Neural cell (in vitro differentiated cells): ENCODE data around the gene NAT9. TPM values are rescaled to one million over a fixed set of nuclear protein-coding genes. Genes with fewer than 3 reads are reported as not detected.

ENCODE experiments used
- H2AFZ ChIP-seq: fragments of 200-600, 300-800 bp; sonication (generic), shearing (Covaris generic); 2 replicates; pipeline ENCODE4 v1.6.0; 2014; ENCODE audit warnings: low read depth, mild to moderate bottlenecking, antibody characterized with exemption, low read length, moderate library complexity
- H3F3A ChIP-seq: fragments of 200-600 bp; shearing (Covaris generic); 2 replicates; pipeline ENCODE4 v1.6.1; 2016; ENCODE audit warnings: mild to moderate bottlenecking, moderate library complexity, mixed read lengths, antibody characterized with exemption, low read length; ENCODE audit not compliant: insufficient read depth, poor library complexity, severe bottlenecking
- H3K27ac ChIP-seq: fragments of 200-600, 300-800 bp; sonication (generic), shearing (Covaris generic); 2 replicates; pipeline ENCODE4 v1.5.1; 2014; ENCODE audit warnings: mild to moderate bottlenecking, low read length, moderate library complexity
- H3K27me3 ChIP-seq: fragments of 300-800, 200-600 bp; sonication (generic), shearing (Covaris generic); 2 replicates; pipeline ENCODE4 v1.6.0; 2014; ENCODE audit warnings: mild to moderate bottlenecking, low read depth, low read length, moderate library complexity; ENCODE audit not compliant: insufficient read depth
- H3K36me3 ChIP-seq: fragments of 300-800, 200-600 bp; sonication (generic), shearing (Covaris generic); 2 replicates; pipeline ENCODE4 v1.5.1; 2014; ENCODE audit warnings: mild to moderate bottlenecking, antibody characterized with exemption, low read length, moderate library complexity; ENCODE audit not compliant: insufficient read depth
- H3K4me2 ChIP-seq: fragments of 300-800, 200-600 bp; sonication (generic), shearing (Covaris generic); 2 replicates; pipeline ENCODE4 v1.6.0; 2014; ENCODE audit warnings: mild to moderate bottlenecking, low read length
- H3K4me3 ChIP-seq: fragments of 300-800, 200-600 bp; sonication (generic), shearing (Covaris generic); 2 replicates; pipeline ENCODE4 v1.5.1; 2014; ENCODE audit warnings: mild to moderate bottlenecking, low read length, moderate library complexity
- H3K79me2 ChIP-seq: fragments of 200-600 bp; shearing (Covaris generic); replicated peaks from 2 replicates; pipeline ENCODE4 v1.6.0; 2014; ENCODE audit warnings: mild to moderate bottlenecking, low read length, moderate library complexity; ENCODE audit not compliant: insufficient read depth
- H3K9ac ChIP-seq: fragments of 300-800, 200-600 bp; sonication (generic), shearing (Covaris generic); 2 replicates; pipeline ENCODE4 v1.6.1; 2016; ENCODE audit warnings: mild to moderate bottlenecking, low read length, mixed read lengths
- H3K9me2 ChIP-seq: fragments of 200-600 bp; shearing (Covaris generic); 2 replicates; pipeline ENCODE4 v1.6.1; 2016; ENCODE audit warnings: mild to moderate bottlenecking, low read length, mixed read lengths; ENCODE audit not compliant: insufficient read depth
- H3K9me3 ChIP-seq: fragments of 200-600, 300-800 bp; sonication (generic), shearing (Covaris generic); 2 replicates; pipeline ENCODE4 v1.6.1; 2016; ENCODE audit warnings: mild to moderate bottlenecking, mixed run types, low read length, moderate library complexity, mixed read lengths
- H4K20me1 ChIP-seq: fragments of 200-600 bp; shearing (Covaris generic); 2 replicates; pipeline ENCODE4 v1.6.1; 2016; ENCODE audit warnings: mild to moderate bottlenecking, mixed run types; ENCODE audit not compliant: insufficient read depth
- EP300 ChIP-seq: fragments of 450-650 bp; conservative IDR thresholded peaks from 2 replicates; pipeline ENCODE4 v1.6.1; 2014; ENCODE audit warnings: antibody characterized with exemption, mild to moderate bottlenecking, moderate library complexity; ENCODE audit not compliant: poor library complexity, severe bottlenecking
- EZH2 ChIP-seq: fragments of 200-600, 300-800 bp; shearing (Covaris generic), sonication (generic); IDR thresholded peaks from 2 replicates; pipeline ENCODE4 v1.6.1; 2014; ENCODE audit warnings: antibody characterized with exemption, low read length, borderline replicate concordance, mild to moderate bottlenecking; ENCODE audit not compliant: insufficient read depth, poor library complexity, severe bottlenecking
- MXI1 ChIP-seq: fragments of 450-650 bp; conservative IDR thresholded peaks from 2 replicates; pipeline ENCODE4 v1.6.1; 2014; ENCODE audit warnings: antibody characterized with exemption, mild to moderate bottlenecking; ENCODE audit not compliant: poor library complexity, severe bottlenecking
- POLR2AphosphoS5 ChIP-seq: IDR thresholded peaks from 2 replicates; pipeline ENCODE4 v1.6.1; 2012
- RAD21 ChIP-seq: fragments of 450-650 bp; conservative IDR thresholded peaks from 2 replicates; pipeline ENCODE4 v1.6.1; 2014; ENCODE audit warnings: antibody characterized with exemption, mild to moderate bottlenecking, moderate library complexity
- SMC3 ChIP-seq: fragments of 450-650 bp; conservative IDR thresholded peaks from 2 replicates; pipeline ENCODE4 v1.6.1; 2014; ENCODE audit warnings: antibody characterized with exemption, mild to moderate bottlenecking, moderate library complexity; ENCODE audit not compliant: poor library complexity
- TAF1 ChIP-seq: IDR thresholded peaks from 2 replicates; pipeline ENCODE4 v1.6.1; 2012; ENCODE audit warnings: low read depth
- polyA plus RNA-seq: library from polyadenylated mRNA; depleted of rRNA; stranded (reverse); fragments of >200 nt; gene quantifications from 2 replicates; pipeline ENCODE4 v1.2.3, GENCODE V29; 2014
- TF ChIP-seq, protein P1 (sequence below): IDR thresholded peaks from 2 replicates; pipeline ENCODE4 v1.6.1; 2012; ENCODE audit warnings: borderline replicate concordance
- TF ChIP-seq, protein P2 (sequence below): fragments of 450-650 bp; IDR thresholded peaks from 2 replicates; pipeline ENCODE4 v1.5.1; 2014; ENCODE audit warnings: antibody characterized with exemption, mild to moderate bottlenecking, moderate library complexity; ENCODE audit not compliant: poor library complexity, severe bottlenecking

The NAT9 gene
- polyA plus RNA-seq, 1 donor from 2014 or later, result 243 TPM

DNA sequence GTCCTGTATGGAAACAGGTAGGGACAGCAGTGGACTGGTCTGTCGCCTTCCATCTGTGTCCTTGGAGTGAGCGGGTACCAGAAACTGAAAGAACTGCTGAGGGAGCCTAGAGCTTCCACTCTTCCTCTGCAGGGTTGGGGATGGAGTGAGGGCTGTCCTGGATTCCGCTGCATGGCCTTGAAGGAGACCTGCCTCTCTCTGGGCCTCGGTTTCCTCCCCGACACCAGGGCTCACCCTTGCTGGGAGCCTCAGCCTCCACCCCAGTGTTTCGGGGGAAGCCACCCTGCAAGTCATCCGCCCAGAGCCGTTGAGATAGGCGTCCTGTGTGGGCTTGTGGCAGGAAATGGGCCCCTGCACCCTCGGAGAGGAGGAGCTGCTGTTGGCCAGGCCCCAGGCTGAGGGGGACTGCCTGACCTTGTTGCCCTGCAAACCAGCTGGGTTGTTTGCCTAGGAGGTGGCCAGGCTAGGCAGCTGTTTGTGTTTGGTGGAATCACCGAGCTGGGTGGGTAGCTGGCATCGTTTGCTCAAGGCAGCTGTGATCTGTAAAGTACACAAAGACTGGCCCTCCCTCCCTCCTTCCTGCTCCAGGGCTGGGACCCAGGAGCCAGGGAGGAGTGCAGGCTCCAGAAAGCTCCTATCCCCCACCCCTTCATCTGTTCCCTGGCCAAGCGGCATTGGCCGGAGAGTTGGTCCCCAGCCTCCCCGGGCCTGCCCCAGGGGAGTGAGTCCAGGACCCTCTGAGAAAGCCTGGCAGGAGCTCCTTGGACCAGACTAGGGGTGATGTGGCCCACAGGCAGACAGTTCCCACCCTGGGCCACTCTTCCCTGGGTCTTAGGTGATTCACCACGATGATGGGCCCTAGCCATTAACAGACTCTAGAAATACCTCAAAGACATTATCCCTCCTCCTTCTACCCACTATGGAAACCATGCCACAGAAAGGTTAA lies 37.8 kb downstream of the NAT9 start:
- TF ChIP-seq EZH2 (no peak), SMC3 (no peak), MXI1 (no peak), TAF1 (no peak), EP300 (no peak), RAD21 (no peak), POLR2AphosphoS5 (no peak)
- TF ChIP-seq, protein P1, sequence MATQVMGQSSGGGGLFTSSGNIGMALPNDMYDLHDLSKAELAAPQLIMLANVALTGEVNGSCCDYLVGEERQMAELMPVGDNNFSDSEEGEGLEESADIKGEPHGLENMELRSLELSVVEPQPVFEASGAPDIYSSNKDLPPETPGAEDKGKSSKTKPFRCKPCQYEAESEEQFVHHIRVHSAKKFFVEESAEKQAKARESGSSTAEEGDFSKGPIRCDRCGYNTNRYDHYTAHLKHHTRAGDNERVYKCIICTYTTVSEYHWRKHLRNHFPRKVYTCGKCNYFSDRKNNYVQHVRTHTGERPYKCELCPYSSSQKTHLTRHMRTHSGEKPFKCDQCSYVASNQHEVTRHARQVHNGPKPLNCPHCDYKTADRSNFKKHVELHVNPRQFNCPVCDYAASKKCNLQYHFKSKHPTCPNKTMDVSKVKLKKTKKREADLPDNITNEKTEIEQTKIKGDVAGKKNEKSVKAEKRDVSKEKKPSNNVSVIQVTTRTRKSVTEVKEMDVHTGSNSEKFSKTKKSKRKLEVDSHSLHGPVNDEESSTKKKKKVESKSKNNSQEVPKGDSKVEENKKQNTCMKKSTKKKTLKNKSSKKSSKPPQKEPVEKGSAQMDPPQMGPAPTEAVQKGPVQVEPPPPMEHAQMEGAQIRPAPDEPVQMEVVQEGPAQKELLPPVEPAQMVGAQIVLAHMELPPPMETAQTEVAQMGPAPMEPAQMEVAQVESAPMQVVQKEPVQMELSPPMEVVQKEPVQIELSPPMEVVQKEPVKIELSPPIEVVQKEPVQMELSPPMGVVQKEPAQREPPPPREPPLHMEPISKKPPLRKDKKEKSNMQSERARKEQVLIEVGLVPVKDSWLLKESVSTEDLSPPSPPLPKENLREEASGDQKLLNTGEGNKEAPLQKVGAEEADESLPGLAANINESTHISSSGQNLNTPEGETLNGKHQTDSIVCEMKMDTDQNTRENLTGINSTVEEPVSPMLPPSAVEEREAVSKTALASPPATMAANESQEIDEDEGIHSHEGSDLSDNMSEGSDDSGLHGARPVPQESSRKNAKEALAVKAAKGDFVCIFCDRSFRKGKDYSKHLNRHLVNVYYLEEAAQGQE, result no peak
- TF ChIP-seq, protein P2, sequence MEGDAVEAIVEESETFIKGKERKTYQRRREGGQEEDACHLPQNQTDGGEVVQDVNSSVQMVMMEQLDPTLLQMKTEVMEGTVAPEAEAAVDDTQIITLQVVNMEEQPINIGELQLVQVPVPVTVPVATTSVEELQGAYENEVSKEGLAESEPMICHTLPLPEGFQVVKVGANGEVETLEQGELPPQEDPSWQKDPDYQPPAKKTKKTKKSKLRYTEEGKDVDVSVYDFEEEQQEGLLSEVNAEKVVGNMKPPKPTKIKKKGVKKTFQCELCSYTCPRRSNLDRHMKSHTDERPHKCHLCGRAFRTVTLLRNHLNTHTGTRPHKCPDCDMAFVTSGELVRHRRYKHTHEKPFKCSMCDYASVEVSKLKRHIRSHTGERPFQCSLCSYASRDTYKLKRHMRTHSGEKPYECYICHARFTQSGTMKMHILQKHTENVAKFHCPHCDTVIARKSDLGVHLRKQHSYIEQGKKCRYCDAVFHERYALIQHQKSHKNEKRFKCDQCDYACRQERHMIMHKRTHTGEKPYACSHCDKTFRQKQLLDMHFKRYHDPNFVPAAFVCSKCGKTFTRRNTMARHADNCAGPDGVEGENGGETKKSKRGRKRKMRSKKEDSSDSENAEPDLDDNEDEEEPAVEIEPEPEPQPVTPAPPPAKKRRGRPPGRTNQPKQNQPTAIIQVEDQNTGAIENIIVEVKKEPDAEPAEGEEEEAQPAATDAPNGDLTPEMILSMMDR, result no peak
- H3F3A ChIP-seq, result no peaks in the 10 kb centered on the region
- H3K36me3 ChIP-seq, result no peaks in the 10 kb centered on the region
- peaks cover 61% of the 10 kb centered on the region for H3K27me3 ChIP-seq
- no peak overlapping the region for H2AFZ ChIP-seq
- peak overlapping the region; percentile 42 for H3K4me3 ChIP-seq
- no peaks in the 10 kb centered on the region for H4K20me1 ChIP-seq
- no peaks in the 10 kb centered on the region for H3K9me2 ChIP-seq
- no peak overlapping the region for H3K4me2 ChIP-seq
- H3K27ac ChIP-seq, result no peak overlapping the region
- peaks cover 5% of the 10 kb centered on the region for H3K9me3 ChIP-seq
- no peak overlapping the region for H3K9ac ChIP-seq
- no peaks in the 10 kb centered on the region for H3K79me2 ChIP-seq

DNA sequence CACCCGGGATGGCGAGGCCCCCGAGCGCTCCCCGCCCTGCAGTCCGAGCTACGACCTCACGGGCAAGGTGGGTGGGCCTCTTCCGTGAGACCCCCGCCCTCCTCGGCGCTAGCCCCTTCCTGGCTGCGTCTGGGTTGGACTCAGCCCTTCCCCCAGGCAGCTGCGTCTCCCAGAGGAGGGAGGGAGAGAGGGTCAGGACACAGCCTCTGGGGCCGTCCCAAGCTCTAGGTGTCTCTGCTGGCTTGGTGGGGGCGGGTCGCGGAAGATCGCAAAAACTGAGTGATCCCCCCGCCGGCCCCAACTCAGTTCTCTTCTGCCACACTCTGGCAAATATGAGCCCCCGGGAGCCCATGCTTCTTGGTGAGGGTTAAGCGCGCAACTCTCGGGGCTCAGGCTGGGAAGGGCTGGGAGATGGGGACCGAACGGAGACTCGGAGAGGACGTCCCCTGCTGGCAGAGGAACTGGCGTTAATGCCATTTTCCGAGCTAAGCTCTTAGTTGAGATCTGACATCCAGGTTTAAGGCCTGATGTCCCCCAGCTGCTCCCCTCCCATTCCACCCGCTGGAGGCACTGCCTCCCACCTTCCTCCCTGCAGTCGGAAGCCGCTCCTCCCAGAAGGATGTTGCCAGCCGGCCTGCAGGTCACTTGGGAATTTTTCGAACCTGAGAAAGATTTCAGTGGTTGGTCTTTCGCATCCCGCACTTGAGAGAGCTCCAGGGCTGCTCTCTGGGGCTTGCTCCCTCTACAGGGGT lies 38.7 kb downstream of the NAT9 start:
- Histone ChIP-seq H2AFZ (no peak overlapping the region), H3K79me2 (no peaks in the 10 kb centered on the region), H3F3A (no peaks in the 10 kb centered on the region), H4K20me1 (no peaks in the 10 kb centered on the region), H3K9me3 (peaks cover 5% of the 10 kb centered on the region), H3K4me2 (no peak overlapping the region), H3K36me3 (no peaks in the 10 kb centered on the region), H3K27ac (no peak overlapping the region), H3K4me3 (peak overlapping the region; percentile 42), H3K9ac (no peak overlapping the region), H3K27me3 (peaks cover 64% of the 10 kb centered on the region), H3K9me2 (no peaks in the 10 kb centered on the region)
- TF ChIP-seq, protein P1, result no peak
- TF ChIP-seq, protein P2, result peak; percentile 45
